ENCODE results near the gene CALB2.

DNA sequence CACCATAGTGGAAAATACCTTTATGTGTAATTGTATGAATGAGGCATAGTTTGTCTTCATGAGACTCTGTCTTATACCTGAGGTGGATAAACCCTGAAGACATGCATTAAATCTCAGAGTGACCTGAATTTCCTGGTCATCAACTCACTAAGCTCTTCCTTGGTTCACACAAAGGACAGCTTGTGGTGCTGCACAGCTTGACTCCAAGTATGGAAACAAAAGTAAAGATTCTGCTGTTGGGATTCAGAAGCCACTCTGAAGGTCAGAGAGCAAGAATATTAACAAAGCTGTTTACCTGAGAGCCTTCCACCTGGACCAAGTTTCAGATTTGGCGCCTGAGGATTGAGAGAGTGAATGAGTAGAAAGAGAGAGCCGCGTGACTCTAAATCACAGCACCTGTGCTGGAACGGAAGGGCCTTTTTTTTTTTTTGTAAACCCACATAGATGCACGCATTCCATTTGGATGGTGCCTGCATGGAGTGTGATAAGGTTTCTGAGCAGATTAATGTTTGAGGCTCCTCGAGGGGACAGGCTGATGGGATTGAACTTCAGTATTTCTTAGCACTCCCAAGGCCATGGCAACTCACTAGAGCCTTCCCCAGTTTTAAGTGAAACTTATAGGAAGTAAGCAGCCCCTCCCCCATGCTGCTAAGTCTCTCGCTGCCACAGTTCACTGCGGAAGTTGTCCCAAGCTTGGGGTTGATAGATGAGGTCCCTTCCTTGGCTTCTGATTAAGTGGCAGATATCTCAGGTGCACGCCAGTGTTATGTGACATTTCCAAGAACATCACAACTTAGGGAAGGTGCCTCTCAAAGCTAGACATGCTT, 28.7 kb downstream of the CALB2 start:
- TF ChIP-seq CTCF (IDR thresholded peaks at IDR 0.05; ENCODE audit: low read depth, low read length) (no peak), EZH2phosphoT487 (IDR thresholded peaks at IDR 0.05; ENCODE audit: low read depth) (no peak)

Data from OCI-LY3 (cell line).